ENCODE data around the gene RAD23A. TPM values are rescaled to one million over a fixed set of nuclear protein-coding genes. Genes with fewer than 3 reads are reported as not detected.

Gene RAD23A
- total RNA-seq, 3 donors from 2014 or later: 65.9 to 84.3 (median 66.5) TPM

DNA sequence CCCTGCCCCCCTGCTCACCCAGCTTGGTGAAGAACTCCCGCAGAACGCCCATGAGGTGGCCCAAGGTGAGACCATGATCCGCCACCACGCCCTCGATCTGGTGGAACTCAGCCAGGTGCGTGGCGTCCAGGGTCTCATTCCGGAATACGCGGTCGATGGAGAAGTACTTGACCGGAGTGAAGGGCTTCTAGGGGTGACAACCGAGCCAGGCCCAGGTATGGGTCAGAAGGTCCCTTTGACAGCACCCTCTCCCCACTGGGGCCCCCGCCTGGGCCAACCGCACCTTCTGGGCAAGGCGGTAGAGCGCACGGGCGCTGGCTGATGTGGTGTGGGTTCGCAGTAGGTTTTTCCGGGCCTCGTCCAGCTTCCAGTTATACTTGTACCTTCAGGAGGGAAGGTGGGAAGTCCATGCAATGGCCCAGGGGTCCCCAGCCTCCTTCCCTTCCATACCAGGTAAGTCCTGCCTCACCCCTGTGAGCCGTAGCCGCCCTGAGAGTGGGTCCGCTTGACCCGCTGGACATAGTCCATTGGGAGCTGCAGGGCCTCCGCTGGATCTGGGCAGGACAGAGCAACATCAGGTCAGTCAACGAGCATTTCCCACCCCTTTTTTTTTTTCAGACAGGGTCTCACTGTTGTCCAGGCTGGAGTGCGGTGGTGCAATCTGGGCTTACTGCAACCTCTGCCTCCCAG lies 20.9 kb upstream of the RAD23A start:
- no peak for DNase-seq (ENCODE audit: low spot score in 2 of 2)
- Histone ChIP-seq H3K9me3 (no peaks in the 10 kb centered on the region), H3K36me3 (peaks cover 23% of the 10 kb centered on the region), H3K4me1 (no peaks in the 10 kb centered on the region), H3K27me3 (no peaks in the 10 kb centered on the region), H3K4me3 (no peak overlapping the region), H3K27ac (no peak overlapping the region)
- intact Hi-C loops (cut with DNase I; ENCODE audit: low total_unique reads): no loop called here
- TF ChIP-seq POLR2AphosphoS5 (IDR thresholded peaks at IDR 0.05): no peak

DNA sequence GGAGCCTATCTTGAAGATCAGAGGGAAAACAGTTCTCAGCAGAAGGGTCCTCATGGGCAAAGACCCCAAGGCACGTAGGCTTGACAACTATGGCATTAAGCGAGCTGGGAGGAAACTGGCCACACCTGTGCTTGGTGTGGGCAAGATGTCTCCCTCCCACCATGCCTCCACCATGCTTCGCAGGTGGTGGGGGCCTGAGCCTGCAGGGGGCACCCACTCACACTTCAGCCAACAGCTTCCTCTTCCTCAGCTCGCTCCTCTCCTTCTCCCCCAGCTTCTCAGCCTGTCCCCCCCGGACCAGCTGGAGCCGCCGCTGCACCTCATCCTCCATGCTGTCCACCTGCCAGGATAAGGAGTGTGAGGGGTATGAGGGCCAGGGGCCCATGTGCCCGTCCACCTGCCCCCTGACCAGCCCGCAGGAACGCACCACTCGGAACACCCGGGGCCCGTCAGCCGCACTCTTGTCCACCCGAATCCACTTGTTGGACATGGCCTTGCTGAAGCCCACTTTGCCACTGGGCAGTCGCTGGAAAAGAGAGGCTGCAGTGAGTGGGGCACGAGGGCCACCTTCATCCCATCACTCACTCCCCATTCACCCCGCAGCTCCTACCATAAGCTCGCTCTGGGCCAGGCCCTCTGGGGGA lies 15.5 kb upstream of the RAD23A start:
- no peak overlapping the region for H3K27ac ChIP-seq
- no peak overlapping the region for H3K4me3 ChIP-seq
- no peaks in the 10 kb centered on the region for H3K9me3 ChIP-seq
- no peaks in the 10 kb centered on the region for H3K27me3 ChIP-seq
- TF ChIP-seq, protein P1, sequence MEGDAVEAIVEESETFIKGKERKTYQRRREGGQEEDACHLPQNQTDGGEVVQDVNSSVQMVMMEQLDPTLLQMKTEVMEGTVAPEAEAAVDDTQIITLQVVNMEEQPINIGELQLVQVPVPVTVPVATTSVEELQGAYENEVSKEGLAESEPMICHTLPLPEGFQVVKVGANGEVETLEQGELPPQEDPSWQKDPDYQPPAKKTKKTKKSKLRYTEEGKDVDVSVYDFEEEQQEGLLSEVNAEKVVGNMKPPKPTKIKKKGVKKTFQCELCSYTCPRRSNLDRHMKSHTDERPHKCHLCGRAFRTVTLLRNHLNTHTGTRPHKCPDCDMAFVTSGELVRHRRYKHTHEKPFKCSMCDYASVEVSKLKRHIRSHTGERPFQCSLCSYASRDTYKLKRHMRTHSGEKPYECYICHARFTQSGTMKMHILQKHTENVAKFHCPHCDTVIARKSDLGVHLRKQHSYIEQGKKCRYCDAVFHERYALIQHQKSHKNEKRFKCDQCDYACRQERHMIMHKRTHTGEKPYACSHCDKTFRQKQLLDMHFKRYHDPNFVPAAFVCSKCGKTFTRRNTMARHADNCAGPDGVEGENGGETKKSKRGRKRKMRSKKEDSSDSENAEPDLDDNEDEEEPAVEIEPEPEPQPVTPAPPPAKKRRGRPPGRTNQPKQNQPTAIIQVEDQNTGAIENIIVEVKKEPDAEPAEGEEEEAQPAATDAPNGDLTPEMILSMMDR (IDR thresholded peaks at IDR 0.05): no peak
- TF ChIP-seq POLR2AphosphoS5 (IDR thresholded peaks at IDR 0.05): no peak
- no peak for TF ChIP-seq POLR2A (IDR thresholded peaks at IDR 0.05)
- no peak for DNase-seq (ENCODE audit: low spot score in 2 of 2)
- peaks cover 13% of the 10 kb centered on the region for H3K36me3 ChIP-seq
- peaks cover 4 to 9% of the 10 kb centered on the region in 2 donors for H3K4me1 ChIP-seq
- intact Hi-C loops (cut with DNase I; ENCODE audit: low total_unique reads): no loop called here

DNA sequence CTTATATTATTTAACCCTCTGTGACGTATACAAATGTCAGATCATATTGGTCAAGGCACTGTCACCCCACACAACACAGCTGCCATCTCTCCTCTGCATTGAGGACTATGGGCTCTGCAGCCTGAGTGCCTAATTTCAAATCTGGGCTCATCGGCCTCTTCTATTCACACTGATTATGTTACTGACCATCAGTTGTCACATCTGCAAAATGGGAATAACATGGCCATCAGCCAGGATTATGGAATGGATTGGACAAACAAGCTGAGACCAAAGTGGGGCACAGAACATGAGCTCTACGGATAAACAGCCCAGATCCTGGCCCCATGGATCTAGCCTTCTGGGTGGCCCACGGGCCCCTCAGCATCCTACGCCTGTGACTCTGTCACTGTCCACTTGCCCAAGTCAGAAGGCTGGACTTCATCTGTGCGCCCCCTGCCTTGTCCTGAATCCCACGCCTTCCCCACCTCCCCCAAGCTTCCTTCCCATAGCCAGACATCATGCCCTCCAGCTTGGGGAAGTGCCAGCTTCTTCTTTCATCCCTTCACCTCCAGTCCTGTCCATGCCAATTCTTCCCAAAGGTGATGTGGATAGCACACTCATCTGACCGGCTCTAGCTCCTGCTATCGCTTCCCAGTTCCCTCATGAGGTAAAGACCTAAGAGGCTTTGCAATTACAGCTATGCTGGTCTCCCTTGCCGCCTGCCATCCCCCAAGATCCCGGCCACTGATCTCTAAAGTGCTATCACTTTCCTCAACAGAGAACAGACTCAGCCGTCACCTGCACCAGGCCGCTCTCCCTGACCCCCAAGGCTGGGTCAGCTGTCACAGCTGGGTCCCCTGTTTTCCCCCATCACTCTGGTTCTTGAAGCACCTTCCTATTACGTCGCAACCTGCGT lies 13.0 kb upstream of the RAD23A start:
- peak overlapping the region; percentile 81 for H3K27ac ChIP-seq
- peaks cover 4 to 12% of the 10 kb centered on the region in 2 donors for H3K4me1 ChIP-seq
- peak overlapping the region; percentile 86 to 97 (median 96) for H3K4me3 ChIP-seq
- intact Hi-C loops (cut with DNase I; ENCODE audit: low total_unique reads): no loop called here
- H3K9me3 ChIP-seq: no peaks in the 10 kb centered on the region
- no peak for DNase-seq (ENCODE audit: low spot score in 2 of 2)
- H3K36me3 ChIP-seq: peaks cover 6% of the 10 kb centered on the region
- no peak for TF ChIP-seq POLR2A (IDR thresholded peaks at IDR 0.05)
- TF ChIP-seq, protein P1 (IDR thresholded peaks at IDR 0.05): no peak
- TF ChIP-seq POLR2AphosphoS5 (IDR thresholded peaks at IDR 0.05): no peak
- no peaks in the 10 kb centered on the region for H3K27me3 ChIP-seq

DNA sequence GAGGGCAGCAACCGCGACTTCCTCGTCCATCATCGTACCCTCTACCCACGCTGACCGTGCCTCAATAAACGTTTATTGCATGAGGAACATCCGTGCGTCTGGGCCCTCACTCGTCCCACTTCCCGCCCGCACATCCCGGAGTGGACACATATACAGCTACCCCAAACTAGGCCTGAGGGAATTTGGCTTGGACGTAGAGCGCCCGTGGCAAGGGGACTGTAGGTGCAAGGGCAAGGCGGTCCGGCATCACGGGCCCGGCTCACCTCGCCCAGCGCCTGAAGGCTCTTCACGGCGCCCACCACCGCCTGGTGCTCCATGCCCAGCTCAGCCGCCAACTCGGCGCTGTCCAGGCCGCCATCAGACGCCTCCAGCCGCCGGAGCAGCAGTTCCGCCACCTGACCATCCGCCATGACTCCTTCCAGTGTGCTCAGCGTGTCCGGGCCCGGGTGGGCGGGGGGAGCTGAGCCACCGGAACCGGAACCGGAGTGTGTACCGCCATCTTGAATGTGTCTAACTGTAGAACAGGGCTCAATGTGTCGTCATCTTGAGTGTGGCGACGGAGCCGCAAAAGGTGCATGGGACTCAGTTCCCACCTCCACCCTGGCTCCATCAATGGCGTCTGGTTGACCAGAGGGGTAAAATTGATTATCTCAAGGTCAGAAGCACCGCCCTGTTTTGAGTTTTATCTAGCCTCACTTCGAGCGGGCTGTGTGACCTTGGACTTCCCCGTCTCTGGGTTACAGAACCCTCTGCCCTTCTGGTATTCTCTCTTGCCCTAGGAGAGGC lies 12.2 kb upstream of the RAD23A start, which contains the start of gene FARSA:
FARSA (minus strand) TSS at position 425 of the 786 bp plus-strand sequence; CDS start at position 410, 15 bp downstream.
- H3K4me3 ChIP-seq: peak within 1 kb of the TSS; percentile 86 to 97 (median 96)

More for the DNA sequence above, 12.2 kb upstream of the RAD23A start, which contains the start of gene FARSA:
- H3K27me3 ChIP-seq: no peaks in the 10 kb centered on the region
- H3K9me3 ChIP-seq: no peaks in the 10 kb centered on the region
- peak within 1 kb of the TSS; percentile 81 for H3K27ac ChIP-seq
- peak; percentile 92 to 94 for DNase-seq (ENCODE audit: low spot score in 2 of 2)
- TF ChIP-seq, protein P1 (IDR thresholded peaks at IDR 0.05): no peak
- TF ChIP-seq POLR2A (IDR thresholded peaks at IDR 0.05) (peak; percentile 31), POLR2AphosphoS5 (IDR thresholded peaks at IDR 0.05) (peak; percentile 83 to 98 (median 95))
- intact Hi-C loops (cut with DNase I; ENCODE audit: low total_unique reads): no loop called here
- H3K4me1 ChIP-seq: peaks cover 4 to 15% of the 10 kb centered on the region in 2 donors
- H3K36me3 ChIP-seq: peaks cover 1% of the 10 kb centered on the region

Measured in breast epithelium (tissue), 4 donors.